Endothelial cell of hepatic sinusoid (primary cell): ENCODE data around the gene ATP6V0C.
"Not testable (repeated sequence)": the region's sequence is repeated elsewhere in the genome, so short reads cannot be mapped to it uniquely, and the experiment has no call there.

Experiments
- in situ Hi-C: cut with HindIII; loops from 2 replicates; pipeline ENCODE4 v1.10.0; 2017; ENCODE audit warnings: low sequenced_read_pairs

The ATP6V0C gene

DNA sequence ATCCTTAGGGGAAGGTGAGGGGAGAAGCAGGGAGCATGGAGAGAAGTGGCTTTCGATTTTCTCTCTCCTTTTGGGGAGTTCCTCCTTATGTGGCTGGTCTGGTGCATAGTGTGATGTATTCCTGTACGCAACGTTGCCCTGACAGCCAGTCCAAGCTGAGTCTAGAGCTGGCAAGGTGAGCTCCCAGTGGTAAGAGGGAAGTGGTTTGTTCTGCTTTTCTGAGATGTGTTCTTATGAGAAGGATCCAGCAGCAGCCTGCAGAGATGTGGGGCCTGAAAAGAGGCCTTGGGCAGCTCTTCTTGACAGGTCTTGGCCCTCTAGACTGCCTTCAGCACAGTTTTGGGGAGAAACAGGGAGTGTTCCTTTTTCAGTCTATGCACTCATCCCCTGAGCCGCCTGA lies 27.2 kb downstream of the ATP6V0C start:
- in situ Hi-C loops, result not testable (repeated sequence)

DNA sequence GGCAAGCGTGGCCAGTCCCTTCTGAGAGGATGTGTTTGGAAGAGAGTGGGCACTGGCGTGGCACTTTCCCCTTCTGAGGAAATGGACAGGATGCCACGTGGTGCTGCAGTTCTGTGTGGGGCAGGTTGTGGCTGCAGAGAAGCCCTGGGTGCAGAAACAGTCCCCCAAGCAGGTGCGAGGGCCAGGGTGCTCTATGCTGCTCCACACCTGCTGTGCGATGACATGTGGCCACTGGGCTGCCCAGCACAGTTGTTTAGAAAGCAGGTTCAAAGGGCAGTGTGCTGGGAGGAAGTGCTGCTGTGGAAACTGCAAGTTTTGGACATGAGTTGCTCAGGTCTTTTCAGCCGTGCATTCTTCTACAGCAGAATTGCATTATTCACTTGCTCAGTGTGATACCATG lies 27.7 kb downstream of the ATP6V0C start:
- in situ Hi-C loops, result not testable (repeated sequence)

DNA sequence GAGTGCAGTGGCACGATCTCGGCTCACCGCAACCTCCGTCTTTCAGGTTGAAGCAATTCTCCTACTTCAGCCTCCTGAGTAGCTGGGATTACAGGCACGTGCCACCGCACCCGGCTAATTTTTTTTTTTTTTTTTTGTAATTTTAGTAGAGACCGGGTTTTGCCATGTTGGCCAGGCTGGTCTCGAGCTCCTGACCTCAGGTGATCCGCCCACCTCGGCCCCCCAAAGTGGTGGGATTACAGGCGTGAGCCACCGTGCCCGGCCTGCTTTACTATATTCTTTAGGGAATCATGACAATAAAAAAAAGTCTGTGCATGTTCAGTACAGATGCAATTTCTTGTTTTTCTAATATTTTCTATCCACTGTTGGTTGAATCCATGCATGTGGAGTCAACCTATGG lies 30.0 kb downstream of the ATP6V0C start:
- in situ Hi-C loops, result not testable (repeated sequence)

DNA sequence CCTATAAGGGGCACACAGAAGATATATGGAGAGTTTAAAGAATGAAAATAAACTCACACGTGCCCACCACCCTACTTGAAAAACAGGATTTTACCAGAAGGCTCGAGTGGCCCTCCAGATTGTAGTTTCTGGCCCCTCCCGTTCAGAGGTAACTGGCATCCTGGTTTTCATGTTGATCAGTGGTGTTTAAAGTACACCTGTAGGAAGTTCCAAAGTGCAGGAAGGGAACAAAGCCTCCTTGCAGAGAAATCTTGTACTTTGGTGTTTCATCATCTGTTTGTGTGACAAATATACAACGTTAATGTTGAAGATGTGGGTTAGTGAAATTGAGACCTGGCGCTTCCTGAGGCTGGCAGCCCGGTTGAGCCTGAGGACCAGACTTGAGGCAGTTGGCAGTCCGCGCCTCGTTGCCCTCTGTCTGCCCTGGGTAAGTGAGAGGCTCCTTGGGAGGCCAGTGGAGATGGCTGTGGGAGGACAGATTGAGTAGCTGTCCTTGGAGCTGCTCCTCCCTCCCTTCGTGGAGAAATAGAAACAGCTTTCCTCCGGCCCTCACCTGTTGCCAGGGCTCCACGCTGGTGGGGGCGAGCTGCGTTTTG lies 36.6 kb downstream of the ATP6V0C start:
- in situ Hi-C loops, result not testable (repeated sequence)

DNA sequence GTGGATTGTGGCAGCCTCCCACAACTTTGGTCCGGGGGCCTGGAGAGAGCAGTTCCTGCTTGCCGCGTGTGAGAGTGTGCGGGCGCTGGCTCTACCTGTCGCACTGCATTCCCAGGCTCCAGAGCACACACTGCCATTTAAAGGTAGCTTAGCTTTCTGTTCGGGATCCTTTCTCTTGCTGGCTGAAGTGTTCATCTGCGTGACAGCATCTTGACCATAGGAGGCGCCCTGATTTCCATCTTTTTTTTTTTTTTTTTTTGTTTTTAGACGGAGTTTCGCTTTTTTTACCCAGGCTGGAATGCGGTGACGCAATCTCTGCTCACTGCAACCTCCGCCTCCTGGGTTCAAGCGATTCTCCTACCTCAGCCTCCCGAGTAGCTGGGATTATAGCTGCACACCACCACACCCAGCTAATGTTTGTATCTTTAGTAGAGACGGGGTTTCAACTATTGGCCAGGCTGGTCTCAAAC lies 37.7 kb downstream of the ATP6V0C start:
- in situ Hi-C loops, result not testable (repeated sequence)

DNA sequence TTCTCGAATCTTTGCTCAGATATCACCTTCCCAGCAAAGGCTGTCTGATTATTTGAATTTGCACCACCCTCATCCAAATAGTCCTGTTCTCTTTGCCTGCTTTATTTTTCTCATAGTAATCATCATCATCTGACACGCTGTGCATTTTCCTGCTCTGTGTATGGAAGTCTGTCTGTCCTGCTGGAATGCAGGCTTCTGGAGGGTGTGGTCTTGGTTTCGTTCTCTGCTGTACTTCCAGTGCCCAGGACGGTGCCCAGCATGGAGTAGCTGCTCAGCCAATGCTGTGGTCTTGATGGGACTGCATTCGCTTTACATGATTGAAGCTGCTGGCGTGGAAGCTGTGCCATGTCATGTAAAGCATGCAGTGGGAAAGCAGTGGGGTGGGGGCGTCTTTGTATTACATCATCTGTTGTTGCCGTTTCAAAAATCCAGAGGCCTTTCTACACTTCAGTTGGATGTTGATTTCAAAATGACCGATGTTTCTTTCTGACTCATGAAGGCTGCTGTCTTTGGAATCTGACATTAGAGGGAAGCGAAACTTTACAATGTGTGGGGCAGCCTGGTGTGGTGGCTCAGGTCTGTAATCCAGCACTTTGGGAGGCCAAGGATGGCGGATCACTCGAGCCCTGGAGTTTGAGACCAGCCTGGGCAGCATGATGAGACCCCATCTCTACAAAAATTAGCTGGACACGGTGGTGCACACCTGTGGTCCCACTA lies 41.1 kb downstream of the ATP6V0C start:
- in situ Hi-C loops, result not testable (repeated sequence)

DNA sequence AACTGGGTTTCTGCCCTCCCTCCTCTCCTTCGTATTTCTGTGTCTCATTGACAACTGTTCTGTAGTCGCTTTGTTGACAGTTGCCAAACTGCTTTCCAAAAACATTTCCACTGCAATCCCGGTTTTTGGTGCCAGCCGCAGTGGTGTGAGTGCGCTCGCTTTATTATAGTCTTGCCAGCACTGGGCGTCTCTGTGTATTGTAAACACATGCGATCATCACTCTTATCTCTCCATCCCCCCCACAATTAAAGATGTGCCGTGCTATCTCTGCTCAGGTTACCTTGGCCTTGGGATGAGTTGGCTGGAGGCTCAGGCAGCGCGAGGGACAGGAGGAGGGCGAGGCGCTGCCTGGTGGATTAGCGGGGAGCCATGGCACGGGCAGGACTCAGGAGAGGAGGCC lies 43.4 kb downstream of the ATP6V0C start:
- in situ Hi-C loops, result not testable (repeated sequence)

DNA sequence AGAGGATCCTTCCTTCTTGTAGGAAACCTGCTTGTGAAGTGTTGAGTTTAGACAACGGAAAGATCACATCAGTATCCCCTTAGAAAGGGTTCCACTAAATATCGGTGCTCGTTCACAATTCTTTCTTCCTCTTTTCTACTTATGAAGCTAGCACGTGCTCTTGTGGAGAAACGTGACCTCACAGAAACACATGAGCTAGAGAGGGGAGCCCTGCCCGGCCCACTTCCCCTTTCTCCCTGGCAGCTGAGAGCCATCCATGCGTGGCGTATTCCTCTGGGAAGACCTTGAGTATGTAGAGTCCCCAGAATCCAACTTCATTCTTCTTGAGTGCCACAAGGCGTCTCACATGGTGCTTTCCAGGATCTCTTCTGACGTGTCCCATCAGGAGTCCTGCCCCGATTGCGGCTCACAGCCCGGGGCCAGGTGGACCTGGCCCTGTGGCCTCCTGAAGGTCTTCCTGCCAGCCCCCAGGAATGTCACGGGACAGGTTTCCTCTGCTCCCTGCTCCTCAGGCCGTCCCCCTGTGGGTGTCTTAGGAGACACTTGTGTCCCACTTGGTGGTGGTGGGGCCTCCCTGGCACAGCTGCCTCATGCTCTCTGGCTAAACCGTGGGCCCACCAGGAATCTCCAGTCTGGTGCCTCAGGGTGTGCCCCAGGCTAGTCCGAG lies 46.5 kb downstream of the ATP6V0C start:
- in situ Hi-C loops, result not testable (repeated sequence)

DNA sequence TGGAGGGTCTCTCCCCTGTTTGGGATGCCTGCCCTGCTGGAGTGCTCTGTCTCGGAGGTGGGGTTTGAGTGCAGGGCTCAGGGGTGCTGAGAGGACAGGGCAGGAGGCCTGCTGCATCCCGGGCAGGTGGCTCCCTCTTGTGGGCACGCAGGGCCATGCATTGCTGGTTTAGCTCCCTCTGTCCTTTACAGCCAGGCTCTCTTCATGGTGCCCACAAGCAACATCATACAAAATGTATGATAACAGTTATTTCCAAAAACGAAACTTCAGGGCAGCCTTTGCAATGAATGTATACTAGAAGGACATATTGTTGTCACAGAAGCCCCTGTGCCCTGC lies 47.0 kb downstream of the ATP6V0C start:
- in situ Hi-C loops, result not testable (repeated sequence)

DNA sequence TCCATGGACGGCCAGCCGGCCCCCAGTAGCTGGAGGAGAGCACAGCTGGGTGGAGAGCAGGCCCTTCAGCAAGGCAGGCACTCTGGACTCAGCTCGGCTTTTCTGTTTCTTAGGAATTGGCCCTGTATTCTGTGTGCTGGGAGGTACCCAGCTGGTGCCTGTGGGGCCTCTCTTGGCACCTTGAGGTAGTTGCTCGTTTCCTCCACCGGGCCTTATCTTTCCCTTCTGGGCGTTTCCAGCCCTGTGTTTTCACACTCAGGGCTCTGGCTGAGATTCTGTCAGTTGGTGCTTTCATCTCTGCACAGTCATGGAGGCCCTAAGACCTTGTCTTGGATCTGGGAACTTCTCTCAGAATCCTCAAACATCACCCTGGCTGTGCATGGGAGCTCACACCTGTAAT lies 53.8 kb downstream of the ATP6V0C start:
- in situ Hi-C loops, result not testable (repeated sequence)

DNA sequence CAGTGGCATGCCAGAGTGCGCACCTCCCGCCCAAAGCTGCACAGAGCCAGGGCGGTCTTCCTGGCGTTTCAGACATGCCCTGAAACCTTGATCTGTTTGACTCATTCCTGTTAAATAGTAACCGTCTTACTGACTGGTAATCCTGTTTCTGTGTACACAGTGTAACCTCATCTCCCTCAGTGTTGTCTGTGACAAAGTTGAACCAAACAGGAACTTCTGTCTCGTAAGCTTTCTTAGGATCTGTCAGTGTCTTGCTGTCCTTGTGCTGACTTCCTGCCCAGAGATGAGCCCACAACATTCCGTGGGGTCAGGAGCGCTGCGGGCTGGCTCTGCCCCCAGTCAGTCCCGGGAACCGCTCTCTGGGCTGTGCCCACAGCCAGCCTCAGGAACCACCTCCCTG lies 54.8 kb downstream of the ATP6V0C start:
- in situ Hi-C loops, result not testable (repeated sequence)
